Trophoblast cell (in vitro differentiated cells and primary cell): ENCODE measurements around the gene NCOA3.

Experiments
- DNase-seq, 2 donors: peaks; one replicate each; pipeline ENCODE4 v3.0.0-alpha.2; 2016
- H2AFZ ChIP-seq: 2 replicates; pipeline ENCODE4 v1.6.1; 2013; ENCODE audit warnings: low read length, moderate library complexity, mild to moderate bottlenecking; ENCODE audit not compliant: insufficient read depth, poor library complexity
- H2AK5ac ChIP-seq: 2 replicates; pipeline ENCODE4 v1.6.1; 2013; ENCODE audit warnings: mild to moderate bottlenecking, low read length
- H2BK120ac ChIP-seq: 2 replicates; pipeline ENCODE4 v1.6.1; 2013; ENCODE audit warnings: low read length, mild to moderate bottlenecking, moderate library complexity; ENCODE audit not compliant: insufficient read depth, poor library complexity
- H2BK12ac ChIP-seq: 2 replicates; pipeline ENCODE4 v1.6.1; 2013; ENCODE audit warnings: mild to moderate bottlenecking, low read length, moderate library complexity
- H2BK5ac ChIP-seq: 2 replicates; pipeline ENCODE4 v1.6.1; 2013; ENCODE audit warnings: low read length, low read depth, moderate library complexity, mild to moderate bottlenecking; ENCODE audit not compliant: poor library complexity
- H3K14ac ChIP-seq: 2 replicates; pipeline ENCODE4 v1.6.1; 2013; ENCODE audit warnings: mild to moderate bottlenecking, low read length
- H3K18ac ChIP-seq: 2 replicates; pipeline ENCODE4 v1.6.1; 2013; ENCODE audit warnings: mild to moderate bottlenecking, low read length
- H3K23ac ChIP-seq: 2 replicates; pipeline ENCODE4 v1.6.1; 2013; ENCODE audit warnings: low read length
- H3K27ac ChIP-seq: 2 replicates; pipeline ENCODE4 v1.5.1; 2013; ENCODE audit warnings: low read depth, mild to moderate bottlenecking, inconsistent platforms, low read length, moderate library complexity
- H3K27me3 ChIP-seq: 2 replicates; pipeline ENCODE4 v1.6.1; 2013; ENCODE audit warnings: inconsistent platforms, mild to moderate bottlenecking, low read length, moderate library complexity; ENCODE audit not compliant: insufficient read depth
- H3K36me3 ChIP-seq, 2 experiments: 1 replicate in 1 of 2; 2 replicates in 1 of 2; pipeline ENCODE4 v1.6.1; 2013; ENCODE audit warnings: low read length in 2 of 2, mild to moderate bottlenecking in 2 of 2, moderate library complexity in 1 of 2; ENCODE audit not compliant: insufficient read depth in 2 of 2, control insufficient read depth in 1 of 2
- H3K4ac ChIP-seq: 2 replicates; pipeline ENCODE4 v1.6.1; 2013; ENCODE audit warnings: low read depth, mild to moderate bottlenecking, low read length, moderate library complexity
- H3K4me1 ChIP-seq, 2 experiments: 1 replicate in 1 of 2; 2 replicates in 1 of 2; pipeline ENCODE4 v1.6.1; 2013; ENCODE audit warnings: low read length in 2 of 2, mild to moderate bottlenecking in 2 of 2, moderate library complexity in 1 of 2; ENCODE audit not compliant: insufficient read depth in 2 of 2, control insufficient read depth in 1 of 2
- H3K4me2 ChIP-seq: 2 replicates; pipeline ENCODE4 v1.6.1; 2013; ENCODE audit warnings: inconsistent platforms, mild to moderate bottlenecking, low read length, moderate library complexity
- H3K4me3 ChIP-seq: 2 replicates; pipeline ENCODE4 v1.5.1; 2013; ENCODE audit warnings: mild to moderate bottlenecking, low read depth, low read length, inconsistent platforms
- H3K79me1 ChIP-seq: one replicate; pipeline ENCODE4 v1.6.1; 2013; ENCODE audit warnings: low read length
- H3K79me2 ChIP-seq: 2 replicates; pipeline ENCODE4 v1.6.1; 2013; ENCODE audit warnings: low read length, mild to moderate bottlenecking; ENCODE audit not compliant: control insufficient read depth, insufficient read depth, poor library complexity
- H3K9ac ChIP-seq: 2 replicates; pipeline ENCODE4 v1.6.1; 2013; ENCODE audit warnings: mild to moderate bottlenecking, low read length
- H3K9me3 ChIP-seq: 2 replicates; pipeline ENCODE4 v1.6.1; 2013; ENCODE audit warnings: low read depth, mild to moderate bottlenecking, control low read depth, inconsistent platforms, low read length; ENCODE audit not compliant: insufficient read depth
- H4K12ac ChIP-seq: 2 replicates; pipeline ENCODE4 v1.6.1; 2013; ENCODE audit warnings: low read depth, mild to moderate bottlenecking, low read length, moderate library complexity
- H4K8ac ChIP-seq: 2 replicates; pipeline ENCODE4 v1.6.1; 2013; ENCODE audit warnings: low read depth, mild to moderate bottlenecking, low read length, moderate library complexity
- H4K91ac ChIP-seq: one replicate; pipeline ENCODE4 v1.6.1; 2013; ENCODE audit warnings: low read depth, mild to moderate bottlenecking, low read length, moderate library complexity
- WGBS: extraction: QIAGEN DNeasy Blood & Tissue Kit; methylation state at CpG from one replicate; pipeline ENCODE4 v1.1.7; 2013; ENCODE audit warnings: missing lambda C conversion rate; ENCODE audit not compliant: insufficient read length, insufficient coverage; ENCODE audit errors: extremely low coverage; 5-methylcytosine and 5-hydroxymethylcytosine counted together

NCOA3 gene

DNA sequence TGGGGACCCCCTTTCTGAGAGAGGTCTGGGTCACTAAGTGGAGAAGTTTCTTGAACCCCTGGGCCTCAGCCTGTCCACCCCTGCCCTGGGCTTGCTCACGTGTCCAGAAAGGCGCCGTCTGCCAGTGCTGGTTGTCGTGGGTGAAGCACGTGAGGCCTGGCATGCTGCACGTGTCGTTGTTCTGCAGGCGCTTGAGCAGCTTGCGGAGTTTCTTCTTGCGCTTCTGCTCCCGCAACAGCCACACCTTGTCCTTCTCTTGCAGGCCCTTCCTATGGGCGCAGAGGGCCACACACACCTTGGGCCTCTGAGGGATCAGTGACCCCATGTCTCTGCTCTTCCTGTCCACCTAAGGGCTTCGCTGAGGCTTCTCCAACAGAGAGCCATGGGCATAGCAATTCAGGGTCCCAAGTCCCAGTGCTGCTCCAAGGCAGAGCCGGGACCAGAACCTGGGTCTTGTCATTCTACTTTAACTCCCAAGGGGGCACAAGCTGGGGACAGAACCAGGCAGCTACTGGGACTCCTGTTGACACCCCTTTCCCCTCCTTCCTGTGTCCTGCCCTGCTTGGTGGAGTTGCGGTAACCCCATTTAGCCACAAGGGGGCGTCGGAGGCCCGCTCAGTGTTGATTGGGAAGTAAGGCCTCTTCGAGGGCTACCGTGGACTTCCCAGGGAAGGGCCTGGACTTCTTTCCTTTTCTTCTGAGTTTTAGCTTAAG lies 161.8 kb downstream of the NCOA3 start:
- H2BK12ac ChIP-seq, result no peak overlapping the region
- no peak overlapping the region for H3K4me3 ChIP-seq
- no peaks in the 10 kb centered on the region for H3K27me3 ChIP-seq
- no CpG with 5 or more reads among the region's 20 CpGs for WGBS
- peak; percentile 68 to 78 for DNase-seq
- peaks cover 13 to 18% of the 10 kb centered on the region in 2 experiments for H3K4me1 ChIP-seq
- H3K9me3 ChIP-seq, result peaks cover 3% of the 10 kb centered on the region
- peaks cover 7% of the 10 kb centered on the region for H3K79me1 ChIP-seq
- no peak overlapping the region for H4K12ac ChIP-seq
- peaks cover 38 to 55% of the 10 kb centered on the region in 2 experiments for H3K36me3 ChIP-seq
- H3K18ac ChIP-seq, result no peak overlapping the region
- H2BK5ac ChIP-seq, result no peak overlapping the region
- H3K9ac ChIP-seq, result no peak overlapping the region
- H4K91ac ChIP-seq, result no peak overlapping the region
- no peak overlapping the region for H3K4me2 ChIP-seq
- no peak overlapping the region for H2AFZ ChIP-seq
- no peak overlapping the region for H2BK120ac ChIP-seq
- H3K4ac ChIP-seq, result no peak overlapping the region
- H3K23ac ChIP-seq, result no peak overlapping the region
- no peak overlapping the region for H3K27ac ChIP-seq
- H4K8ac ChIP-seq, result no peak overlapping the region
- H3K14ac ChIP-seq, result no peak overlapping the region
- H3K79me2 ChIP-seq, result peaks cover 1% of the 10 kb centered on the region
- H2AK5ac ChIP-seq, result no peak overlapping the region

DNA sequence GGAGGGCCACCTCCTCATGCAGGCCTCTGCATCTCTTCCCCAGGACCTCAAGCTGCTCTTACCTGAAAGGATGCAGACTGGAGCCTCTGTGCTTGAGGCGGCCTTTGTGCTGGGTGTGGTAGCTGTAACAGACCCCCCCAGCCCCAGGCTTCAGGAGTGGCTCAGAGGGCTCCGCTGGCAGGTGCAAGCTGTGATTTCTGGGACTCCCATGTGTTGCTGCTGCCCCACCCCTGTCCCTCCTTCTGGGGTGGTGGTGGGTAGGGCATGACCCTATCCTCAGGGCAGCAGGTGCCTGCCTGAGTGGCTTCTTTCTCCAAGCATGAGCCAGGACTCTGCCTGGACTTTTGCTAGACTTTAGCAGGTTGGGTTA lies 162.4 kb downstream of the NCOA3 start:
- Histone ChIP-seq H3K4me1 (peaks cover 13 to 18% of the 10 kb centered on the region in 2 experiments), H3K9ac (no peak overlapping the region), H3K79me2 (peaks cover 1% of the 10 kb centered on the region), H3K9me3 (peaks cover 3% of the 10 kb centered on the region), H3K79me1 (peaks cover 7% of the 10 kb centered on the region), H2BK120ac (no peak overlapping the region), H2AFZ (no peak overlapping the region), H3K18ac (no peak overlapping the region), H4K8ac (no peak overlapping the region), H2BK12ac (no peak overlapping the region), H3K4me3 (no peak overlapping the region), H3K4ac (no peak overlapping the region), H3K27ac (no peak overlapping the region), H3K14ac (no peak overlapping the region), H3K36me3 (peaks cover 40 to 52% of the 10 kb centered on the region in 2 experiments), H2BK5ac (no peak overlapping the region), H4K91ac (peak overlapping the region; percentile 3), H3K23ac (no peak overlapping the region), H3K27me3 (no peaks in the 10 kb centered on the region), H4K12ac (no peak overlapping the region), H3K4me2 (no peak overlapping the region), H2AK5ac (no peak overlapping the region)
- no CpG with 5 or more reads among the region's 2 CpGs for WGBS
- no peak for DNase-seq

DNA sequence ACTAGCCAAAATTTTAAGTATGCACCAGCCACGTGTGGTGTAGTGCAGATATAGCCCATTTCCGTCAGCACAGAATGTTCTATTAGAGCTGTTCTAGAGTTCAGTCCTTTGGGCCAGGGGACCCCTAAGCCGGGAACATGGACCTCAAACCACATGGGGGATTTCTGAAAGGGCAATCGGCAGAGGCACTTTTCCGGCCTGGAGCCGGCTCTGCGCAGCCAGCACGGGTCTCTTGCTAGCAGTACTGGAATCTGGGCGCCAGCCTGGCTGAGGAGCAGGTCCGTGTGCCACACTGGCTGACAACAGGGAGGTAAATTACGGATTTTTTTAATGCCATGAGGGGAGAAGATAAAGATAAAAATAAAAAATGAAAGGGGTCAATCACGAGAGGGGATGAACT lies 163.1 kb downstream of the NCOA3 start:
- Histone ChIP-seq H4K91ac (peak overlapping the region; percentile 83), H3K27me3 (no peaks in the 10 kb centered on the region), H3K27ac (peak overlapping the region; percentile 63), H3K18ac (no peak overlapping the region), H2AK5ac (no peak overlapping the region), H3K79me2 (peaks cover 1% of the 10 kb centered on the region), H3K9ac (no peak overlapping the region), H3K79me1 (peaks cover 7% of the 10 kb centered on the region), H2BK120ac (peak overlapping the region; percentile 39), H3K4me1 (peaks cover 13 to 18% of the 10 kb centered on the region in 2 experiments), H3K9me3 (peaks cover 3% of the 10 kb centered on the region), H3K36me3 (peaks cover 40 to 47% of the 10 kb centered on the region in 2 experiments), H2AFZ (no peak overlapping the region), H3K23ac (no peak overlapping the region), H2BK12ac (no peak overlapping the region), H4K12ac (no peak overlapping the region), H3K14ac (no peak overlapping the region), H3K4me3 (no peak overlapping the region), H3K4me2 (no peak overlapping the region), H4K8ac (peak overlapping the region; percentile 25), H2BK5ac (peak overlapping the region; percentile 35), H3K4ac (no peak overlapping the region)
- DNase-seq, result no peak
- WGBS, result no CpG with 5 or more reads among the region's 12 CpGs

DNA sequence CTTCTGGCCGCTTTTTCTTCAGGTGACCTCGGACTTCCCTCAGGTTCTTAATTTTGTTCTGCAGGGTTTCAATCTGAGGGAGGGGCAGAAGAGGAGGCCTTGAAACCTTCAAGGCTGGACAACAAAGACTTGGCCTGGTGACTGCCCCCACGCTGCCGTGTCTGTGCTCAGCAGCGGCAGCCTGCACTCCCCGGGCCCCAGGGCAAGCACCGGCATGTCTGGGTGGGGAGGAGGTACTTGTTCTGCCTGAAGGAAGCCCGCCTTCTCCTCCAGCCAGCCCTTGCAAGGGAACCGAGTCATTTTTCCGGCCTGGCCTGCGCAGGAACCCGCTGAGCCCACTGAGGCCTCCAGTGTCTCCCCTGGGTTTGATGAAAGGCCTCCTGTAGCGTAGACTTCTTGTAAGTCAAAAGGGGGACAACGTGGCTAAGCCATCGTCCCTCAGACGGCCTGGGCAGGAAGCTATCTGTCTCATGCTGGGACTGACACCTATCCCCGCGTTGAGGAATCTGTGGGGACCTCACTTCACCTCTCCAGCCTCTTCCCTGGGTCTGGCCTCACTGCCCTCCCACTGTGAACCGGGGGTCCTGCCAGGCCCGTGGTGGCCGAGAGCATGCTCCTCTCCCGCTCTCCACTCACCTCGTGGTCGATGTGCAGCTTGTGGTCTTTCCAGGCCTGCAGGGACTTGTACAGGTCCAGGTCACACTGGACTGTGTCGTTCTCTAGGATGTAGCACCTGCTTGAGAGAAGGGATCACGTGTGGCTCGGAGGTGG lies 163.7 kb downstream of the NCOA3 start:
- peaks cover 7% of the 10 kb centered on the region for H3K79me1 ChIP-seq
- H2BK12ac ChIP-seq, result peak overlapping the region; percentile 4
- H3K23ac ChIP-seq, result no peak overlapping the region
- peak overlapping the region; percentile 25 for H3K14ac ChIP-seq
- peak overlapping the region; percentile 69 for H4K8ac ChIP-seq
- no peak overlapping the region for H2AFZ ChIP-seq
- no peak overlapping the region for H3K4me2 ChIP-seq
- H4K91ac ChIP-seq, result peak overlapping the region; percentile 64
- no peak overlapping the region for H3K9ac ChIP-seq
- no peaks in the 10 kb centered on the region for H3K27me3 ChIP-seq
- H3K9me3 ChIP-seq, result peaks cover 3% of the 10 kb centered on the region
- DNase-seq, result peak; percentile 32 to 42
- peak overlapping the region; percentile 35 for H2BK5ac ChIP-seq
- peak overlapping the region; percentile 14 for H3K4ac ChIP-seq
- WGBS, result no CpG with 5 or more reads among the region's 27 CpGs
- peak overlapping the region; percentile 9 for H3K18ac ChIP-seq
- peaks cover 1% of the 10 kb centered on the region for H3K79me2 ChIP-seq
- H2AK5ac ChIP-seq, result peak overlapping the region; percentile 51
- H2BK120ac ChIP-seq, result peak overlapping the region; percentile 44
- H3K36me3 ChIP-seq, result peaks cover 38 to 42% of the 10 kb centered on the region in 2 experiments
- no peak overlapping the region for H3K4me3 ChIP-seq
- H3K27ac ChIP-seq, result peak overlapping the region; percentile 63
- H4K12ac ChIP-seq, result peak overlapping the region; percentile 26
- H3K4me1 ChIP-seq, result peaks cover 13 to 18% of the 10 kb centered on the region in 2 experiments
